PC-9 (cell line): ENCODE measurements around the gene MYO1E.

Source experiments
- EZH2 ChIP-seq: fragments of 200-600 bp; sonication (generic); IDR thresholded peaks from 2 replicates; pipeline ENCODE4 v1.8.0; 2017; ENCODE audit warnings: antibody characterized with exemption, low read depth
- TF ChIP-seq, protein P1 (sequence below): fragments of 200-600 bp; sonication (generic); conservative IDR thresholded peaks from 2 replicates; pipeline ENCODE4 v1.6.1; 2017; ENCODE audit warnings: mixed run types, antibody characterized with exemption, mild to moderate bottlenecking, moderate library complexity

- TF ChIP-seq, protein P1, sequence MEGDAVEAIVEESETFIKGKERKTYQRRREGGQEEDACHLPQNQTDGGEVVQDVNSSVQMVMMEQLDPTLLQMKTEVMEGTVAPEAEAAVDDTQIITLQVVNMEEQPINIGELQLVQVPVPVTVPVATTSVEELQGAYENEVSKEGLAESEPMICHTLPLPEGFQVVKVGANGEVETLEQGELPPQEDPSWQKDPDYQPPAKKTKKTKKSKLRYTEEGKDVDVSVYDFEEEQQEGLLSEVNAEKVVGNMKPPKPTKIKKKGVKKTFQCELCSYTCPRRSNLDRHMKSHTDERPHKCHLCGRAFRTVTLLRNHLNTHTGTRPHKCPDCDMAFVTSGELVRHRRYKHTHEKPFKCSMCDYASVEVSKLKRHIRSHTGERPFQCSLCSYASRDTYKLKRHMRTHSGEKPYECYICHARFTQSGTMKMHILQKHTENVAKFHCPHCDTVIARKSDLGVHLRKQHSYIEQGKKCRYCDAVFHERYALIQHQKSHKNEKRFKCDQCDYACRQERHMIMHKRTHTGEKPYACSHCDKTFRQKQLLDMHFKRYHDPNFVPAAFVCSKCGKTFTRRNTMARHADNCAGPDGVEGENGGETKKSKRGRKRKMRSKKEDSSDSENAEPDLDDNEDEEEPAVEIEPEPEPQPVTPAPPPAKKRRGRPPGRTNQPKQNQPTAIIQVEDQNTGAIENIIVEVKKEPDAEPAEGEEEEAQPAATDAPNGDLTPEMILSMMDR: no peak
- TF ChIP-seq EZH2: no peak
Measured at GRCh38 chr15:59186501-59186900, 186.2 kb downstream of the MYO1E start.
